ENCODE results near the gene CLDN8.

Gene CLDN8

GRCh38 chr21:30216041-30216723 is at the start of gene CLDN8:
TSS of gene CLDN8 (minus strand) at chr21:30216097. CDS start at chr21:30215925, 172 bp downstream.
- DNase-seq = no peak

GRCh38 chr21:30257773-30258172 is 41.9 kb upstream of the CLDN8 start:
- DNase-seq = no peak

- no peak for DNase-seq
These were observed 40.2 kb upstream of the CLDN8 start for GRCh38 chr21:30256100-30256499.

GRCh38 chr21:30255679-30256078 is 39.8 kb upstream of the CLDN8 start:
- DNase-seq = no peak

- no peak for DNase-seq
These were observed 35.9 kb upstream of the CLDN8 start for GRCh38 chr21:30251781-30252180.

GRCh38 chr21:30249936-30250335 is 34.0 kb upstream of the CLDN8 start:
- no peak for DNase-seq

GRCh38 chr21:30248844-30249243 is 32.9 kb upstream of the CLDN8 start:
- DNase-seq = no peak

- no peak for DNase-seq
These were observed 29.2 kb upstream of the CLDN8 start for GRCh38 chr21:30245061-30245460.

GRCh38 chr21:30243691-30244090 is 27.8 kb upstream of the CLDN8 start:
- no peak for DNase-seq

GRCh38 chr21:30240661-30241060 is 24.8 kb upstream of the CLDN8 start:
- no peak for DNase-seq

- DNase-seq = no peak
These were observed 22.3 kb upstream of the CLDN8 start for GRCh38 chr21:30238168-30238567.

GRCh38 chr21:30234643-30235042 is 18.7 kb upstream of the CLDN8 start:
- no peak for DNase-seq

- DNase-seq = no peak
These were observed 18.2 kb upstream of the CLDN8 start for GRCh38 chr21:30234050-30234449.

GRCh38 chr21:30233228-30234020 is 17.5 kb upstream of the CLDN8 start:
- DNase-seq = no peak

- no peak for DNase-seq
These were observed 16.1 kb upstream of the CLDN8 start for GRCh38 chr21:30232011-30232410.

GRCh38 chr21:30227633-30228404 is 11.9 kb upstream of the CLDN8 start:
- peak; percentile 46 for DNase-seq

GRCh38 chr21:30227128-30227527 is 11.2 kb upstream of the CLDN8 start:
- no peak for DNase-seq

- no peak for DNase-seq
These were observed 7.7 kb upstream of the CLDN8 start for GRCh38 chr21:30223596-30223995.

GRCh38 chr21:30222724-30223123 is 6.8 kb upstream of the CLDN8 start:
- DNase-seq = no peak

GRCh38 chr21:30211071-30211470 is 4.8 kb downstream of the CLDN8 start:
- no peak for DNase-seq

- DNase-seq = no peak
These were observed 6.3 kb downstream of the CLDN8 start for GRCh38 chr21:30209601-30210000.

- no peak for DNase-seq
These were observed 8.7 kb downstream of the CLDN8 start for GRCh38 chr21:30207252-30207579.

- DNase-seq = no peak
These were observed 9.2 kb downstream of the CLDN8 start for GRCh38 chr21:30206551-30207251.

Measured in right hindlimb (tissue), 1 donor.